Jurkat, Clone E6-1 (cell line): ENCODE data around the gene CERCAM. TPM values are rescaled to one million over a fixed set of nuclear protein-coding genes. Genes with fewer than 3 reads are reported as not detected.

ENCODE experiments used
- DNase-seq: peaks from one replicate; pipeline ENCODE4 v3.0.0-alpha.2; 2011; ENCODE audit warnings: low read depth, low spot score
- H3K4me3 ChIP-seq: 2 replicates; pipeline ENCODE4 v1.5.1; 2011; ENCODE audit warnings: mild to moderate bottlenecking, low read length, control low read depth, moderate library complexity
- polyA plus RNA-seq: library from polyadenylated mRNA; unstranded; fragments of >200 nt; gene quantifications from one replicate; pipeline ENCODE4 v1.2.1, GENCODE V29; 2012; ENCODE audit warnings: missing spikeins; ENCODE audit not compliant: insufficient read length, insufficient read depth

The CERCAM gene, protein sequence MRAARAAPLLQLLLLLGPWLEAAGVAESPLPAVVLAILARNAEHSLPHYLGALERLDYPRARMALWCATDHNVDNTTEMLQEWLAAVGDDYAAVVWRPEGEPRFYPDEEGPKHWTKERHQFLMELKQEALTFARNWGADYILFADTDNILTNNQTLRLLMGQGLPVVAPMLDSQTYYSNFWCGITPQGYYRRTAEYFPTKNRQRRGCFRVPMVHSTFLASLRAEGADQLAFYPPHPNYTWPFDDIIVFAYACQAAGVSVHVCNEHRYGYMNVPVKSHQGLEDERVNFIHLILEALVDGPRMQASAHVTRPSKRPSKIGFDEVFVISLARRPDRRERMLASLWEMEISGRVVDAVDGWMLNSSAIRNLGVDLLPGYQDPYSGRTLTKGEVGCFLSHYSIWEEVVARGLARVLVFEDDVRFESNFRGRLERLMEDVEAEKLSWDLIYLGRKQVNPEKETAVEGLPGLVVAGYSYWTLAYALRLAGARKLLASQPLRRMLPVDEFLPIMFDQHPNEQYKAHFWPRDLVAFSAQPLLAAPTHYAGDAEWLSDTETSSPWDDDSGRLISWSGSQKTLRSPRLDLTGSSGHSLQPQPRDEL
- polyA plus RNA-seq: 15.0 TPM

DNA sequence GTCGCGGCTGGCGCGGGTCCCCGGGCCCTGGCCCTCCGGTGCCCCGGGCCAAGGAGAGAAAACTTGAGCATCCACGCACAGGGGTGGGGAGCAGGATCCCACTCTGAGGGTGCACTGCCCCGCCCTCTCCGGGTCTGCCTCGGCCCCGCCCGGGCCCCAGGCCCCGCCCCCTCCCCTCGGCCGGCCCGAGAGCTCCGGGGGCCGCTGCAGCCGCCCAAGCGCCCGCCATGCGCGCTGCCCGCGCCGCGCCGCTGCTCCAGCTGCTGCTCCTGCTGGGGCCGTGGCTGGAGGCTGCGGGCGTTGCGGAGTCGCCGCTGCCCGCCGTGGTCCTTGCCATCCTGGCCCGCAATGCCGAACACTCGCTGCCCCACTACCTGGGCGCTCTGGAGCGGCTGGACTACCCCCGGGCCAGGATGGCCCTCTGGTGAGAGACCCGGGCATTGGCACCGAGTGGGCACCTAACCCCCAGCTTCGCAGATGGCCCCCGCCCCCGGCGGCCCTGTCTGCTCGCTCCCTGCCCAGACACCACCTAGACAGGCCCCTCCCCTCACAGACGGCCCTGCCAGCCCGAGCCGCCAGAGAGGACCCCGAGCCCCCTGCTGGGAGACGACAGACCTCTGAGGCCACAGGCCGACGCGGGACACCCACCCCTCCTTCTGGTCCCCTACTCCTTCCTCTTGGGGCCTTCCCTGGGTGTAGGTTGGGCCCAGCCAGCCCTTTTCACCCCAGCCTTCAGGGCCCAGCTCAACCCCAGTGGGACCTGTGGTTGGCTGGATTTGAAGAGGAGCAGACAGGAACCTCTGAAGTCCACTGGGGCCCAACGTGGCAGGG, at the start of gene CERCAM:
Gene CERCAM (plus strand): TSS at position 207 of the 831 bp plus-strand sequence. CDS start 21 bp downstream, at position 228.
- peak within 1 kb of the TSS; percentile 62 for H3K4me3 ChIP-seq
- no peak for DNase-seq

- H3K4me3 ChIP-seq: peak overlapping the region; percentile 99
- no peak for DNase-seq
These were observed 49.0 kb upstream of the CERCAM start for GRCh38 chr9:128371630-128372117.

DNA sequence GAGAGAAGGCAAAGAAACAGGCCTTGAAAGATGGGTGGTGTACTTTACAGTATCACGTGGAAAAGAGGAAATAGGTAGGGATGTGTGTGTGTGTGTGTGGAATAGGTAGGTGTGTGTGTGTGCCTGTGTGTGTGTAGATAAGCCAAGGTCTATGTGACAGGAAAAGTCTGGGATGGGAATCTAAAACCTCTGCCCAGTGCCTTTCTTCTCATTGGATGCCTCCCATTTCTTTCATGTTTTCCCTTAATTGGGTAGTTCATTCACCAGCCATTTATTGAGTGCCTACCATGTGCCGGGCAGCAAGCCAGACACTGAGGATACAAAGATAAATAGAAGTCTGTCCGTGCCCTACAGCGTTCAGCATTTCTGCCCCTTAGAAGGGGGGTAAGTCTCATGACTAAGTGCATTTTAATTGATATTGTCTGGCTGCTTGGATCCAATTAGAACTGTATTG, 48.4 kb upstream of the CERCAM start:
- no peak for DNase-seq

DNA sequence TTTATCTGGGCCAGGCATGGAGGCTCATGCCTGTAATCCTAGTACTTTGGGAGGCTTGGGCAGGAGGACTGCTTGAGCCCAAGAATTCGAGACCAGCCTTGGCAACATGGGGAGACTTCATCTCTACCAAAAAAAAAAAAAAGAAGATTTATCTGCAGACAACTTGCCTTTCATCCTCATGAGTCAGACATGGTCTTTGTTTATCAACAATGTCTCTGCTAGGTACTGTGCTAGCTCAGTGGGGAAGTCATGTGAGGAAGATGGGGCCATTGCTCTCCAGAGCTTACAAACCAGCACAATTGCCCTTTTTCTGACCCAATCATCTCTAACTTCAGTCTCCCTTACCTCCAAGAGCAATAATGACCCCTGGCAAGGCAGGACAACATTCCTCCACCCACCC, 47.9 kb upstream of the CERCAM start:
- H3K4me3 ChIP-seq: peak overlapping the region; percentile 99; the same call in 1 of the 2 replicates
- no peak for DNase-seq

More for the DNA sequence above, 48.4 kb upstream of the CERCAM start:
- H3K4me3 ChIP-seq: peak overlapping the region; percentile 99

DNA sequence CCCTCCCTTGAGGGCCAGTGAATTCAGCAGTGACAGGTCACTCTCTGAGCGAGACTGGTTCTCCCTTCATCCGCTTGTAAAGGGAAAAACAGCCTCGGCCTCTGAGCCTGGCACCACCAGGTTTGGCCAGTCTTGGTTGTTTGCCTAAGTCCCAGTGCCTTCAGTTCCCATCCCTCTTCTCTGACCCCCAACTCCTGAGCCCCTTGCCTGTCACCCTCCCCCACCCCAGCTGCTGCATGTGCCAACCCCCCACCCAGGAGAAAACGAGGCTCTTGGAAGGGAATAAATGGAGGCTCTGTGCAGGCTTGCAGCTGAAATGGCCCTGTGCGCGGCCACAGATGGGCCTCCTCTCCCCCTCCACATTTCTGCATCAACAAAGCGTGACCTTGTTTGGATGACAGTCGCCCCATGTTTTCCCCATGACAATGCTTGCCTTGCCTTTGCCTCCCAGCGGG, 46.4 kb upstream of the CERCAM start:
- H3K4me3 ChIP-seq: no peak overlapping the region
- DNase-seq: no peak

DNA sequence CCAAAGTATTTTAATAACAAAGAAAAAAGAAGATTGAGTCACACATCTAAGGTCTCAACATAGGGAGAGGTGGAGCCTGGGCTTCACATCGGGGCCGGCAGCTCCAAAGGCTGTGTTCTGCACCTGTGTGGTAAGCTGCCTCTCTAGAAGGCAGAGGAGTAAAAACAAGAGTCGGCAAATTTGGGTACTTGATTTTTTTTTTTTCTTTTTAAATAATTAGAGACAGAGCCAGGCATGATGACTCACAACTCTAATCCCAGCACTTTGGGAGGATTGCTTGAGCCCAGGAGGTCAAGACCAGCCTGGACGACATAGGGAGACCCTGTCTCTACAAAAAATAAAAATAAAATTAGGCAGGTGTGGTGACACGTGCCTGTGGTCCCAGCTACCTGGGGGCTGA, 44.8 kb upstream of the CERCAM start:
- H3K4me3 ChIP-seq: no peak overlapping the region
- DNase-seq: no peak

- DNase-seq: no peak
These were observed 38.4 kb upstream of the CERCAM start for GRCh38 chr9:128382261-128382660.

GRCh38 chr9:128383007-128383753, 37.5 kb upstream of the CERCAM start:
- H3K4me3 ChIP-seq: no peak overlapping the region
- no peak for DNase-seq

More at GRCh38 chr9:128382261-128382660, 38.4 kb upstream of the CERCAM start:
- H3K4me3 ChIP-seq: no peak overlapping the region

GRCh38 chr9:128383791-128384190, 36.9 kb upstream of the CERCAM start:
- H3K4me3 ChIP-seq: no peak overlapping the region
- DNase-seq: no peak

GRCh38 chr9:128384801-128385495, 35.7 kb upstream of the CERCAM start:
- no peak overlapping the region for H3K4me3 ChIP-seq
- no peak for DNase-seq

DNA sequence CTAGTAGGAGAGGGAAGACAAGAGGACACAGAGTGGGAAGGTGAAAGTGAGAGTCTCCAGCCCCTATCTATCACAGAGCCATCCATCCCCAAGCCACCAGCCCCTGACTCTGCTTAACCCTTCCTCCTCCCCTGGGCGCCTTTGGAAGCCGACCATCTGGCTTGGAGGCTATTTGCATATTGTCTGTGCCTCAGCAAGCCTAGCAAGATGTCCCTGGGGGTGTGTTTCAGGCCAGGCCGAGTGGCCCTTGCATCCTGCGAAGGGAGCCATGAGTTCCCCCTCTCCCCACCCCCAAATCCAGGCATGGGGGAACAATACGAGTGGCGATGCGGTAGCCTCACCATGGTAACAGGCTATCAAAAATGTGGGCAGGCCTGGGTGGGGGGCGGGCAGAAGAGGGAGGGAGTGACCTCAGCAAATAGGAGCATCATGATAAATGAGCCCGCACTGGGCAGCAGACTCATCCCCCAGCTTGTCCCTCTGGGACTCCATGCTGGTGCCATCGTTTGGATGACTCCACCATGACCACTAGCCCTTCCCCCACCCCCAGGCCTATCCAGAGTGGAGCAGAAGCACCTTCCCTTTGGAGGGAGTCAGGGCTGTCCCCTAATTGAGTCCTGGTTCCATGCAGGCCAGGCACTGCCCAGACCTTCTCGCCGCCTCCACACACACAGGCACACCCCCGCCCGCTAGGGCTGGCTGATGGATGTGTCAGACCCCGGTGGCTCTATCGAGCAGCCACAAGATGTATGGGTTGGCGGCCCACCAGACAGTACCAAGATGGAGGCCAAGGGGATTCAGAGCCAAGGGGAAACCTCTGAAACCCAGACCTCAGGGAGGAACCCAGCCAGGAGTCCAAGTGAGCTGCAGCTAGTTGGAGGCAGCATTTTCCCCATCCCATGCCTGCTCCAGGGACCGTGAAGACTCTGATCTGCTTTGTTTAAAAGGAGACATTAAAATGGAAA, 34.9 kb upstream of the CERCAM start:
- no peak overlapping the region for H3K4me3 ChIP-seq
- no peak for DNase-seq

DNA sequence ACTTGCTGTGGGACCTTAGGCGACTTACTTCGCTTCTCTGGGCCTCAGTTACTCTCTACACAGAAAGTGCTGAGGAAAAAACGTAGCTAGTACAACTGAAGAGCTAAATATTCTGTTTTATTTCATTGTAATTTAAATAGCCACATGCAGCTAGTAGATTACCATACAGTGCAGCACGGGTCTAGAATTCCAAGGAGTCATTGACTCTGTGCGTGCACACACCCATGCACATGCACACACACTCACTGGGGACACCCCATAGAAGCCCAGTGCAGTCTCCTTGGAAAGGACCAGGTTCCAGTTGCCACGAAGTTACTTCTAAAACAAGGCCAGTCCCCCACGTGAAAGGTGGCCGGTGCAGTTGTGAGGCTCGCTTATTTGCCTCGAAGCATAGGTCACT, 32.5 kb upstream of the CERCAM start:
- DNase-seq: no peak
- no peak overlapping the region for H3K4me3 ChIP-seq

DNA sequence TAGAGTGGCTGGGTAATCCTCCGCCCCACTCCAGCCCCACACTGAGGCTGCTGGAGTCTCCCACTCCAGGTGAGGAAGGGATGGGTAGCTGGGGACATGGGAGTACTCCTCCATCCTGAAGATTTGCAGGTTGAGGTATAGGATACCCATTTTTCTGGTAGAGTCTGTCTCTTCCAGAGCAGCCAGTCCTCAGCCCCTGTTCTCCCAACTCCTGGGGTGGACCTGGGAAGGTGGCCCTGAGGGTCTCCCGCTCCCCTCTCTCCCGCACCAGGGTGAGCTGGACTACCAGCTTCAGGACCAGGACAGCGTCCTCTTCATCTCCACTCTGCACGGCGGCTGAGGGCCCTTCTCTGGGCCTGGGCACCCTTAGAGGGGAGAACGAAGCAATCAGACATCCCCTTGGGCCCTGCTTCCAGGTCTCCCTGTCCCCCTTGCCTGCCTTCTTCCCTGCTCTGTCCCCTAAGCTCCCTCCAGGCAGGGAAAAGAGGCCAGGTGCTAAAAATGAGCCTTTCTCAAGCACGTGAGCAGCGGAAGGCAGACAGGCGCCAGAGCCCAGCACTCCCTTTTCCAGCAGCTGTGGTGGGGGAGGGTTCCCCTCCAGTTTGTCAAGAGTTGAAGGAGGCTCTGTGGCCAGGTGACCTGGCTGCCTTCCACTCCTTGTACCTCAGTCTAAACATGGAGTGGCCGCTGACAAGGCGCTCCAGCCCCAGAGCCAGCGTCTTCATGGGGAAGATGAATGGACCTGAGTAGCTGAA, 31.1 kb upstream of the CERCAM start:
- H3K4me3 ChIP-seq: no peak overlapping the region
- DNase-seq: no peak

- no peak for DNase-seq
- H3K4me3 ChIP-seq: no peak overlapping the region
These were observed 30.4 kb upstream of the CERCAM start for GRCh38 chr9:128390150-128390812.

DNA sequence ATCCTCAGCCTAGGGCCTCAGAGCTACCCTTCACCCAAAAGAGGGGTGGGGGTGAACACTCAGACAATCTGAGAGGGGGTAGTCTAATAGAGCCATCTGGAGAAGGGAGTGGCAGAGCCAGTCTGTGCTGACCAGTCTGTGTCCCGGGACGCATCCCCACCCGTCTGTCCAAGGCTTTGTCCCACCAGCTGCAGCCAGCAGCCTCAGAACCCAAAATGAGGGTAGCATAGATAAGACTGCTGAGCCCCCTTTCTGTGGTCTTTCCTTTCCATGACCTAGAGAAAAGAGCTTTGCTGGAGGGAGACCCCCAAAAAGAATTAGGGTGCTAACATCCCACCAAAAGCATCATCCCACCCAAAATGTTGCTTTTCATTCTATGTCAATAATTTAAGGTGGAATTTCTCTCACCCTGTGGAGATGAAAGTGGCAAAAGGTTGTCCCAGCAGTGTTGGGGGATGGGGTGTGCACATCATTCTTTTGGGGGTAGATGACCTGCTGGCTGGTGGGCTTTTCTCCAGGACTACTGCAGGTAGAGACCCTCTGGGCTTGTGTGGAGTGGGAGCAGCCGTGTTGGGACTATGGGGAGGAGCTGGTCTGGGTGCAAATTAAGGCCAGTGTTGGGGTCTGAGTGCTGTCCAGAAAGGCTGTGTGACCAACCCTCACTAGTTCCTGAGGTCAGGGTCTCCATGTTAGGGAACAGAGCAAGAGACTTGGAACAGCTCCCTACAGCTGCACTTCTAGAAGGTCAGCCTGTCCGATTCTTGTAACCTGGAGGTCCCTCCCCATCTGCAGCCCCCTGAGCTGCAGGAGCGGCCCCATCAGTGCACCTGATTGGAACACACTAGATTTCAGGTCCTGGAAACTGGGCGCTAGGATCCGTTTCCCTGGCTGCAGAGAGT, 29.6 kb upstream of the CERCAM start:
- no peak overlapping the region for H3K4me3 ChIP-seq
- DNase-seq: no peak
